PC-9 (cell line): Measurements from ENCODE around the gene CNTNAP2. TPM values are rescaled to one million over a fixed set of nuclear protein-coding genes. Genes with fewer than 3 reads are reported as not detected.

Source experiments
- BruUV-seq: library from RNA; stranded (reverse); fragments of 400-500 nt; replicated peaks from 2 replicates; lab custom pipeline; 2021; lab: Mats Ljungman, UMichigan
- CTCF ChIA-PET: fragments of 300-600 bp; sonication (Branson Sonifier 250); formaldehyde crosslinking; loops from one replicate; lab custom pipeline; 2022; ENCODE audit warnings: antibody characterized with exemption; lab: Charles Lee
- POLR2A ChIA-PET: fragments of 300-600 bp; sonication (Branson Sonifier 250); formaldehyde crosslinking; loops from one replicate; lab custom pipeline; 2022; ENCODE audit warnings: antibody characterized with exemption; ENCODE audit not compliant: unreplicated experiment; lab: Charles Lee
- DNase-seq, 2 experiments: peaks; one replicate each; pipeline versions ENCODE4 v3.0.0 to v3.0.0-alpha.2; 2015 to 2022; ENCODE audit warnings: mixed read lengths in 1 of 2
- H2AFZ ChIP-seq: fragments of 200-600 bp; sonication (generic); 2 replicates; pipeline ENCODE4 v1.8.1; 2017; ENCODE audit warnings: antibody characterized with exemption
- H3F3A ChIP-seq: fragments of 200-600 bp; sonication (generic); 2 replicates; pipeline ENCODE4 v1.8.1; 2017; ENCODE audit warnings: antibody characterized with exemption, mild to moderate bottlenecking, low read depth; ENCODE audit not compliant: insufficient read depth
- H3K27ac ChIP-seq: fragments of 200-600 bp; sonication (generic); 2 replicates; pipeline ENCODE4 v1.6.1; 2016; ENCODE audit warnings: mixed run types
- H3K27me3 ChIP-seq: fragments of 200-600 bp; sonication (generic); 2 replicates; pipeline ENCODE4 v1.6.1; 2016; ENCODE audit warnings: low read depth, mixed run types; ENCODE audit not compliant: insufficient read depth
- H3K36me3 ChIP-seq: fragments of 200-600 bp; sonication (generic); 2 replicates; pipeline ENCODE4 v1.6.1; 2016; ENCODE audit warnings: low read depth, mixed run types
- H3K4me1 ChIP-seq: fragments of 200-600 bp; sonication (generic); replicated peaks from 2 replicates; pipeline ENCODE4 v1.6.1; 2016; ENCODE audit warnings: mixed run types; ENCODE audit not compliant: insufficient read depth
- H3K4me2 ChIP-seq: fragments of 200-600 bp; sonication (generic); 2 replicates; pipeline ENCODE4 v1.6.1; 2017; ENCODE audit warnings: mixed run types
- H3K4me3 ChIP-seq: fragments of 200-600 bp; sonication (generic); 2 replicates; pipeline ENCODE4 v1.6.1; 2016; ENCODE audit warnings: mixed run types
- H3K79me2 ChIP-seq: fragments of 200-600 bp; sonication (generic); 2 replicates; pipeline ENCODE4 v1.6.1; 2017; ENCODE audit warnings: low read depth, mixed run types
- H3K9me2 ChIP-seq: fragments of 200-600 bp; sonication (generic); 2 replicates; pipeline ENCODE4 v1.8.1; 2017; ENCODE audit warnings: mild to moderate bottlenecking; ENCODE audit not compliant: insufficient read depth
- H3K9me3 ChIP-seq: fragments of 200-600 bp; sonication (generic); 2 replicates; pipeline ENCODE4 v1.8.1; 2016; ENCODE audit warnings: low read depth; ENCODE audit not compliant: insufficient read depth
- H4K20me1 ChIP-seq: fragments of 200-600 bp; sonication (generic); 2 replicates; pipeline ENCODE4 v1.8.1; 2017; ENCODE audit not compliant: insufficient read depth
- EZH2 ChIP-seq: fragments of 200-600 bp; sonication (generic); IDR thresholded peaks from 2 replicates; pipeline ENCODE4 v1.8.0; 2017; ENCODE audit warnings: antibody characterized with exemption, low read depth
- intact Hi-C: fragments of 100-400 bp; cut with micrococcal nuclease; formaldehyde crosslinking; loops from one replicate; pipeline ENCODE4 v1.10.0; 2022; ENCODE audit not compliant: unreplicated experiment
- total RNA-seq: library from RNA; stranded (reverse); gene quantifications from 2 replicates; pipeline ENCODE4 v1.2.3, GENCODE V29; 2021
- TF ChIP-seq, protein P1 (sequence below): fragments of 200-600 bp; sonication (generic); conservative IDR thresholded peaks from 2 replicates; pipeline ENCODE4 v1.6.1; 2017; ENCODE audit warnings: mixed run types, antibody characterized with exemption, mild to moderate bottlenecking, moderate library complexity

Gene CNTNAP2
- total RNA-seq, 1 experiment from 2014 or later: not detected

DNA sequence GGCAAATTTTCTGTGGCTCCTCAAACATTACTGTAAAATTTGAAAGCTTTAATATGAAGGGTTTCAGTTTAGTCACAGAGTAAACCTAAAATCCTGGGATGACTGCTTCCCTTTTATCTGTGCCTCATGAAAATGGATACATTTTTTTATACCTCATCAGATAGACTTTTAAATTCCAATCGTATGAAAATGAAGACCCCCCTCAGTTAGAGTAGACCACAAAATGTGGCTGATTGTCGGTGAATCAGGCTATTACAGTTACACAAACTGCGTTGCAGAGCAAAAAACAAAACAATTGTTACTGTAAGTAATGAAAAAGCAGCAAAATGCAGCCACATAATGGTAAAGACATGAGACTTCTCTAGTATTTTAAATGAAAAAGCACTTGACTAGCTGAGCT, 296.2 kb downstream of the CNTNAP2 start:
- Histone ChIP-seq H3K9me2 (no peaks in the 10 kb centered on the region; the same call in 1 of the 2 replicates), H3K36me3 (no peaks in the 10 kb centered on the region), H3K27me3 (0 out of 2 replicates have a peak, but pooled peaks cover 2% of the 10 kb centered on the region), H4K20me1 (no peaks in the 10 kb centered on the region), H3K4me1 (no peaks in the 10 kb centered on the region), H3F3A (no peaks in the 10 kb centered on the region; the same call in 1 of the 2 replicates), H3K9me3 (no peaks in the 10 kb centered on the region), H2AFZ (no peak overlapping the region), H3K4me3 (no peak overlapping the region), H3K4me2 (no peak overlapping the region), H3K27ac (no peak overlapping the region), H3K79me2 (no peaks in the 10 kb centered on the region)
- no peak for DNase-seq
- POLR2A ChIA-PET: no interaction called here
- CTCF ChIA-PET: no interaction called here
- BruUV-seq: no TSS peak
- no peak for TF ChIP-seq EZH2
- TF ChIP-seq, protein P1, sequence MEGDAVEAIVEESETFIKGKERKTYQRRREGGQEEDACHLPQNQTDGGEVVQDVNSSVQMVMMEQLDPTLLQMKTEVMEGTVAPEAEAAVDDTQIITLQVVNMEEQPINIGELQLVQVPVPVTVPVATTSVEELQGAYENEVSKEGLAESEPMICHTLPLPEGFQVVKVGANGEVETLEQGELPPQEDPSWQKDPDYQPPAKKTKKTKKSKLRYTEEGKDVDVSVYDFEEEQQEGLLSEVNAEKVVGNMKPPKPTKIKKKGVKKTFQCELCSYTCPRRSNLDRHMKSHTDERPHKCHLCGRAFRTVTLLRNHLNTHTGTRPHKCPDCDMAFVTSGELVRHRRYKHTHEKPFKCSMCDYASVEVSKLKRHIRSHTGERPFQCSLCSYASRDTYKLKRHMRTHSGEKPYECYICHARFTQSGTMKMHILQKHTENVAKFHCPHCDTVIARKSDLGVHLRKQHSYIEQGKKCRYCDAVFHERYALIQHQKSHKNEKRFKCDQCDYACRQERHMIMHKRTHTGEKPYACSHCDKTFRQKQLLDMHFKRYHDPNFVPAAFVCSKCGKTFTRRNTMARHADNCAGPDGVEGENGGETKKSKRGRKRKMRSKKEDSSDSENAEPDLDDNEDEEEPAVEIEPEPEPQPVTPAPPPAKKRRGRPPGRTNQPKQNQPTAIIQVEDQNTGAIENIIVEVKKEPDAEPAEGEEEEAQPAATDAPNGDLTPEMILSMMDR: no peak
- intact Hi-C loops: no loop called here

DNA sequence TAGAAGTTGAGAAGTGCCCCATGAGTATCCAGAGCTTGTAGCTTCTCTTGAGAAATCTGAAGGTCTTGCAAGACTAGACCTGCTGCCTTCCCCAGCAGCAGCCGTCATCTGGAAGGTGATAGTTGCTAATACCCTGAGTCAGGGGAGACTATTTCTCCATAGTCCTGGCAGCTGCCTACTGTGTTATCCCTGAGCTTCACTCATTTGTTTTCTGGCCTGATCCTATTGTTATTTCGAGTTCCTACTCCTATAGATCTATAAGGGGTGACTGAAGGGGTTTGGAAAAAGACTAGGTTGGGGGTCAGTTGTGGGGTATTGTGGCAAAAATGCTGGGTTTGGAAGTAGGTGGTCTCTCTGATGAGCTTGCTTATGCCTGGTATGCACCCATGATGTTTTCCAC, 297.8 kb downstream of the CNTNAP2 start:
- intact Hi-C loops: no loop called here
- BruUV-seq: no TSS peak
- Histone ChIP-seq H2AFZ (no peak overlapping the region), H4K20me1 (no peaks in the 10 kb centered on the region), H3K4me3 (no peak overlapping the region), H3K79me2 (no peaks in the 10 kb centered on the region), H3K4me2 (no peak overlapping the region), H3K27me3 (0 out of 2 replicates have a peak, but pooled peaks cover 2% of the 10 kb centered on the region), H3K36me3 (no peaks in the 10 kb centered on the region), H3K9me3 (no peaks in the 10 kb centered on the region), H3K9me2 (no peaks in the 10 kb centered on the region; the same call in 1 of the 2 replicates), H3K4me1 (no peaks in the 10 kb centered on the region), H3F3A (no peaks in the 10 kb centered on the region; the same call in 1 of the 2 replicates), H3K27ac (no peak overlapping the region)
- no peak for TF ChIP-seq EZH2
- TF ChIP-seq, protein P1: no peak
- ChIA-PET POLR2A (interaction anchor here (0.6 kb wide), 1 partner anchor 640 kb away, joined by 3 read pairs; no protein-coding TSS in a partner anchor), CTCF (no interaction called here)
- DNase-seq: no peak

DNA sequence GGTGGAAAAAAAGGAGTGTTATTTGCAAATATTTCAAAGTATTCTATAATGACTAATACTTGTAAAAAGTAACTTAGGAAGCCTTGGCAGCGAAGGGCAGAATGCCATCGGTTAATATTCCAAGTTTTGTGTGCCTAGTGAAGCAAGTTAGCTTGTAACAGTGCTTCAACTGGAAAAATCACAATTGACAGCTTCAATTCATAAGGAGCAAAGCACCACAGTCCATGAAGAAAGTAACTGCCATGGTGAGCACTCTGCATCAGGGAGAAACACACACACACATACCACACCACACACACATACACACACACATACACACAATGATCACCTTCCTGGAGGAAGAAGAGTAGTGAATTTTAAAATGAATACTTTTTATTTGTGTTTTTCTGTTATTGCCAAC, 298.3 kb downstream of the CNTNAP2 start:
- no TSS peak for BruUV-seq
- Histone ChIP-seq H3K27ac (no peak overlapping the region), H3K9me3 (no peaks in the 10 kb centered on the region), H3K4me1 (no peaks in the 10 kb centered on the region), H3K4me2 (no peak overlapping the region), H3F3A (no peaks in the 10 kb centered on the region; the same call in 1 of the 2 replicates), H3K4me3 (no peak overlapping the region), H3K36me3 (no peaks in the 10 kb centered on the region), H3K9me2 (no peaks in the 10 kb centered on the region; the same call in 1 of the 2 replicates), H4K20me1 (no peaks in the 10 kb centered on the region), H3K27me3 (0 out of 2 replicates have a peak, but pooled peaks cover 2% of the 10 kb centered on the region), H3K79me2 (no peaks in the 10 kb centered on the region), H2AFZ (no peak overlapping the region)
- intact Hi-C loops: no loop called here
- no peak for TF ChIP-seq EZH2
- TF ChIP-seq, protein P1: no peak
- DNase-seq: no peak
- ChIA-PET POLR2A (no interaction called here), CTCF (no interaction called here)
